KMS-11 (cell line): Measurements from ENCODE around the gene CACNA2D3.

Source experiments
- H2AFZ ChIP-seq: fragments of 200-600 bp; sonication (generic); 2 replicates; pipeline ENCODE4 v1.6.1; 2016; ENCODE audit warnings: antibody characterized with exemption, mixed run types, low read depth
- H3K27ac ChIP-seq: fragments of 200-600 bp; sonication (generic); 2 replicates; pipeline ENCODE4 v1.6.1; 2016; ENCODE audit warnings: mild to moderate bottlenecking, mixed run types
- H3K27me3 ChIP-seq: fragments of 200-600 bp; sonication (generic); 2 replicates; pipeline ENCODE4 v1.6.1; 2017; ENCODE audit warnings: mild to moderate bottlenecking, low read depth, mixed run types, moderate library complexity; ENCODE audit not compliant: insufficient read depth
- H3K36me3 ChIP-seq: fragments of 200-600 bp; sonication (generic); 2 replicates; pipeline ENCODE4 v1.6.1; 2017; ENCODE audit warnings: mild to moderate bottlenecking, mixed run types; ENCODE audit not compliant: insufficient read depth
- H3K4me1 ChIP-seq: fragments of 200-600 bp; sonication (generic); 2 replicates; pipeline ENCODE4 v1.6.1; 2016; ENCODE audit warnings: mild to moderate bottlenecking, low read depth, mixed run types; ENCODE audit not compliant: poor library complexity, severe bottlenecking
- H3K4me2 ChIP-seq: fragments of 200-600 bp; sonication (generic); 2 replicates; pipeline ENCODE4 v1.7.0; 2016; ENCODE audit warnings: mild to moderate bottlenecking, mixed run types
- H3K4me3 ChIP-seq: fragments of 200-600 bp; sonication (generic); IDR thresholded peaks from 2 replicates; pipeline ENCODE4 v1.6.1; 2017; ENCODE audit warnings: low read depth, low read length, mixed read lengths; ENCODE audit not compliant: insufficient read depth
- H3K79me2 ChIP-seq: fragments of 200-600 bp; sonication (generic); 2 replicates; pipeline ENCODE4 v1.6.1; 2016; ENCODE audit warnings: low read depth, mixed run types; ENCODE audit not compliant: insufficient read depth
- H3K9ac ChIP-seq: fragments of 200-600 bp; sonication (generic); 2 replicates; pipeline ENCODE4 v1.6.1; 2016; ENCODE audit warnings: mild to moderate bottlenecking, mixed run types
- H4K20me1 ChIP-seq: fragments of 200-600 bp; sonication (generic); 2 replicates; pipeline ENCODE4 v1.6.1; 2016; ENCODE audit warnings: mild to moderate bottlenecking, mixed run types; ENCODE audit not compliant: insufficient read depth
- TF ChIP-seq, protein P1 (sequence below): fragments of 200-600 bp; sonication (generic); conservative IDR thresholded peaks from 2 replicates; pipeline ENCODE4 v1.6.1; 2017; ENCODE audit warnings: low read depth, mild to moderate bottlenecking, antibody characterized with exemption, low read length, moderate library complexity, mixed read lengths

CACNA2D3 gene

GRCh38 chr3:54999159-54999558 lies 876.8 kb downstream of the CACNA2D3 start:
- Histone ChIP-seq H3K4me3 (no peak overlapping the region), H3K4me2 (no peak overlapping the region), H3K27ac (no peak overlapping the region), H2AFZ (no peak overlapping the region), H3K4me1 (no peaks in the 10 kb centered on the region), H4K20me1 (no peaks in the 10 kb centered on the region), H3K79me2 (no peaks in the 10 kb centered on the region), H3K27me3 (no peaks in the 10 kb centered on the region), H3K9ac (no peak overlapping the region), H3K36me3 (no peaks in the 10 kb centered on the region)
- TF ChIP-seq, protein P1, sequence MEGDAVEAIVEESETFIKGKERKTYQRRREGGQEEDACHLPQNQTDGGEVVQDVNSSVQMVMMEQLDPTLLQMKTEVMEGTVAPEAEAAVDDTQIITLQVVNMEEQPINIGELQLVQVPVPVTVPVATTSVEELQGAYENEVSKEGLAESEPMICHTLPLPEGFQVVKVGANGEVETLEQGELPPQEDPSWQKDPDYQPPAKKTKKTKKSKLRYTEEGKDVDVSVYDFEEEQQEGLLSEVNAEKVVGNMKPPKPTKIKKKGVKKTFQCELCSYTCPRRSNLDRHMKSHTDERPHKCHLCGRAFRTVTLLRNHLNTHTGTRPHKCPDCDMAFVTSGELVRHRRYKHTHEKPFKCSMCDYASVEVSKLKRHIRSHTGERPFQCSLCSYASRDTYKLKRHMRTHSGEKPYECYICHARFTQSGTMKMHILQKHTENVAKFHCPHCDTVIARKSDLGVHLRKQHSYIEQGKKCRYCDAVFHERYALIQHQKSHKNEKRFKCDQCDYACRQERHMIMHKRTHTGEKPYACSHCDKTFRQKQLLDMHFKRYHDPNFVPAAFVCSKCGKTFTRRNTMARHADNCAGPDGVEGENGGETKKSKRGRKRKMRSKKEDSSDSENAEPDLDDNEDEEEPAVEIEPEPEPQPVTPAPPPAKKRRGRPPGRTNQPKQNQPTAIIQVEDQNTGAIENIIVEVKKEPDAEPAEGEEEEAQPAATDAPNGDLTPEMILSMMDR = no peak

- no peaks in the 10 kb centered on the region for H3K4me1 ChIP-seq
- H3K4me3 ChIP-seq = no peak overlapping the region
- no peak overlapping the region for H3K27ac ChIP-seq
- H3K36me3 ChIP-seq = no peaks in the 10 kb centered on the region
- H2AFZ ChIP-seq = no peak overlapping the region
- no peaks in the 10 kb centered on the region for H3K27me3 ChIP-seq
- no peak overlapping the region for H3K9ac ChIP-seq
- no peaks in the 10 kb centered on the region for H4K20me1 ChIP-seq
- TF ChIP-seq, protein P1 = no peak
- H3K4me2 ChIP-seq = no peak overlapping the region
- no peaks in the 10 kb centered on the region for H3K79me2 ChIP-seq
Observed at GRCh38 chr3:54999811-55000210, 877.5 kb downstream of the CACNA2D3 start.

GRCh38 chr3:55000546-55000945 lies 878.2 kb downstream of the CACNA2D3 start:
- H3K9ac ChIP-seq = no peak overlapping the region
- TF ChIP-seq, protein P1 = no peak
- H4K20me1 ChIP-seq = no peaks in the 10 kb centered on the region
- no peak overlapping the region for H3K27ac ChIP-seq
- no peak overlapping the region for H3K4me3 ChIP-seq
- no peak overlapping the region for H2AFZ ChIP-seq
- H3K27me3 ChIP-seq = no peaks in the 10 kb centered on the region
- H3K36me3 ChIP-seq = no peaks in the 10 kb centered on the region
- H3K4me1 ChIP-seq = no peaks in the 10 kb centered on the region
- no peaks in the 10 kb centered on the region for H3K79me2 ChIP-seq
- H3K4me2 ChIP-seq = no peak overlapping the region

DNA sequence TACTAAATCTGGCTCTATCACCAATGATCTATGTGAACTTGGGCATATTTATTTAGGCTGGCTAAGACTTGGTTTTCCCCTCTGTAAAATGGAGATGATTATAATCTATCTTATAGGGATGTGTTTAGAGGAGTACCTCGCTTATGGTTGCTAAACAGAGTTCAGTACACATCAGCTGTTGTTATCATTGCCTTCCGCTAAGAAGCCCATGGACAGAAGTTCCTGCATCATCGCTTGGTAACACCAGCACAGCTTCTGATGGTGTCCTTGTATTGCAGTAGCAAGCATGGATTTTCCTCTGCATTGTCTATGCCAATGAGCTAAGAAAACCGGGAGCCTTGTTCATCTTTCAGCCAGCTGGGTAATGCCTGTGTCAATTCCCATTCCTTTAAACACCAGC lies 878.6 kb downstream of the CACNA2D3 start:
- Histone ChIP-seq H3K4me1 (no peaks in the 10 kb centered on the region), H2AFZ (no peak overlapping the region), H3K27ac (no peak overlapping the region), H4K20me1 (no peaks in the 10 kb centered on the region), H3K4me3 (no peak overlapping the region), H3K4me2 (no peak overlapping the region), H3K36me3 (no peaks in the 10 kb centered on the region), H3K9ac (no peak overlapping the region), H3K27me3 (no peaks in the 10 kb centered on the region), H3K79me2 (no peaks in the 10 kb centered on the region)
- TF ChIP-seq, protein P1 = no peak
